Muscle of leg (tissue), 11 donors: ENCODE data around the gene KPTN. TPM values are rescaled to one million over a fixed set of nuclear protein-coding genes. Genes with fewer than 3 reads are reported as not detected.

Experiments
- DNase-seq: peaks from one replicate; pipeline ENCODE4 v3.0.0; 2013
- H3K27ac ChIP-seq: one replicate; pipeline ENCODE4 v1.5.1; 2013; ENCODE audit warnings: mild to moderate bottlenecking, low read length, control low read depth
- H3K27me3 ChIP-seq: one replicate; pipeline ENCODE4 v1.6.1; 2013; ENCODE audit warnings: low read length; ENCODE audit not compliant: control insufficient read depth, insufficient read depth
- H3K36me3 ChIP-seq: one replicate; pipeline ENCODE4 v1.6.1; 2013; ENCODE audit warnings: low read length; ENCODE audit not compliant: control insufficient read depth, insufficient read depth
- H3K4me1 ChIP-seq: one replicate; pipeline ENCODE4 v1.6.1; 2013; ENCODE audit warnings: low read length; ENCODE audit not compliant: control insufficient read depth, insufficient read depth
- H3K4me3 ChIP-seq: one replicate; pipeline ENCODE4 v1.5.1; 2013; ENCODE audit warnings: low read length, control low read depth
- H3K9me3 ChIP-seq: replicated peaks from 2 replicates; pipeline ENCODE4 v1.6.1; 2013; ENCODE audit warnings: low read depth, low read length; ENCODE audit not compliant: control insufficient read depth
- WGBS: methylation state at CpG from one replicate; pipeline ENCODE4 v1.1.5; 2013; ENCODE audit warnings: missing lambda C conversion rate; ENCODE audit not compliant: insufficient coverage; 5-methylcytosine and 5-hydroxymethylcytosine counted together
- polyA plus RNA-seq, 8 donors: library from polyadenylated mRNA; unstranded; fragments of 120-200 nt; gene quantifications; one replicate each; pipeline versions ENCODE4 v1.2.1 to v1.2.3, GENCODE V29; 2013; ENCODE audit warnings: inconsistent platforms in 1 of 8, low replicate concordance in 1 of 8; ENCODE audit not compliant: insufficient read length in 8 of 8, insufficient read depth in 1 of 8
- total RNA-seq: library from RNA; stranded (reverse); fragments of 120-200 nt; gene quantifications from one replicate; pipeline ENCODE4 v1.2.4, GENCODE V29; 2013

The KPTN gene
- total and polyA plus RNA-seq, 9 donors, result 5.4 to 12.0 (median 8.7) TPM

- Histone ChIP-seq H3K36me3 (no peaks in the 10 kb centered on the region), H3K4me1 (peaks cover 24% of the 10 kb centered on the region), H3K27me3 (peaks cover 95% of the 10 kb centered on the region), H3K9me3 (no peaks in the 10 kb centered on the region), H3K4me3 (no peak overlapping the region), H3K27ac (no peak overlapping the region)
- DNase-seq, result no peak
- WGBS, result 3% methylated on average over 12 of the region's 17 CpGs
Observed at GRCh38 chr19:47427241-47428176, 56.5 kb downstream of the KPTN start.

Other genes starting within 250 kb of the KPTN start
- 7.1 TPM for gene CCDC9, start 227.7 kb downstream of the KPTN start, total RNA-seq
- 10 to 100 TPM; 20.3 to 28.2 (median 22.5) TPM for gene CCDC9, start 227.7 kb downstream of the KPTN start, polyA plus RNA-seq
- 6.1 TPM for gene INAFM1, start 209.3 kb downstream of the KPTN start, total RNA-seq
- gene INAFM1, start 209.3 kb downstream of the KPTN start, polyA plus RNA-seq, result 10 to 100 TPM in 7 of 8 donors, 1 to 10 TPM in 1; 9.8 to 17.1 (median 13.8) TPM
- gene C5AR1, start 174.4 kb downstream of the KPTN start, total RNA-seq, result 0.53 TPM
- 1 to 10 TPM; 1.2 to 3.6 (median 1.9) TPM for gene C5AR1, start 174.4 kb downstream of the KPTN start, polyA plus RNA-seq
- gene C5AR2, start 152.0 kb downstream of the KPTN start, total RNA-seq, result 0.40 TPM
- under 1 TPM; 0.21 to 0.68 (median 0.39) TPM for gene C5AR2, start 152.0 kb downstream of the KPTN start, polyA plus RNA-seq
- gene DHX34, start 134.9 kb downstream of the KPTN start, total RNA-seq, result 7.9 TPM
- 10 to 100 TPM in 7 of 8 donors, 1 to 10 TPM in 1; 9.1 to 13.6 (median 11.7) TPM for gene DHX34, start 134.9 kb downstream of the KPTN start, polyA plus RNA-seq
- 9.2 TPM for gene MEIS3, start 64.7 kb downstream of the KPTN start, total RNA-seq
- 10 to 100 TPM in 2 of 8 donors, 1 to 10 TPM in 6; 7.3 to 11.5 (median 9.7) TPM for gene MEIS3, start 64.7 kb downstream of the KPTN start, polyA plus RNA-seq
- 0.04 TPM for gene SLC8A2, start 12.3 kb downstream of the KPTN start, total RNA-seq
- under 1 TPM; 0.11 to 0.49 (median 0.26) TPM for gene SLC8A2, start 12.3 kb downstream of the KPTN start, polyA plus RNA-seq
- gene NAPA, start 30.8 kb upstream of the KPTN start, total RNA-seq, result 33.5 TPM
- 100 to 1,000 TPM in 1 of 8 donors, 10 to 100 TPM in 7; 87.7 to 100 (median 93.6) TPM for gene NAPA, start 30.8 kb upstream of the KPTN start, polyA plus RNA-seq
- 0.18 TPM for gene ZNF541, start 88.9 kb upstream of the KPTN start, total RNA-seq
- gene ZNF541, start 88.9 kb upstream of the KPTN start, polyA plus RNA-seq, result under 1 TPM; 0.05 to 0.30 (median 0.11) TPM
- gene BICRA, start 124.9 kb upstream of the KPTN start, total RNA-seq, result 3.1 TPM
- 10 to 100 TPM in 5 of 8 donors, 1 to 10 TPM in 3; 8.1 to 14.3 (median 11.4) TPM for gene BICRA, start 124.9 kb upstream of the KPTN start, polyA plus RNA-seq
- 30.5 TPM for gene EHD2, start 229.2 kb upstream of the KPTN start, total RNA-seq
- 100 to 1,000 TPM in 7 of 8 donors, 10 to 100 TPM in 1; 93.9 to 158 (median 125) TPM for gene EHD2, start 229.2 kb upstream of the KPTN start, polyA plus RNA-seq